Adrenal gland (tissue), 5 donors: ENCODE measurements around the gene TNS3.

ENCODE experiments used
- CTCF ChIP-seq, 6 experiments: fragments of 450-650 bp in 4 of 6; fragments of 200-600 bp in 2 of 6; sonication (generic) in 1 of 6; IDR thresholded peaks; 1 replicate in 5 of 6; 2 replicates in 1 of 6; pipeline versions ENCODE4 v1.5.1 to v1.8.0; 2016 to 2021; ENCODE audit warnings: antibody characterized with exemption in 6 of 6, mild to moderate bottlenecking in 2 of 6, moderate library complexity in 1 of 6
- POLR2A ChIP-seq, 2 donors: fragments of 450-650 bp; IDR thresholded peaks; one replicate each; pipeline ENCODE4 v1.6.1; 2017; ENCODE audit warnings: antibody characterized with exemption in 2 of 2, mild to moderate bottlenecking in 2 of 2, moderate library complexity in 1 of 2
- donor health status: DM: no; HTN: no; CAD: no.

GRCh38 chr7:47423196-47423595, 158.7 kb downstream of the TNS3 start:
- no peak for TF ChIP-seq POLR2A (IDR thresholded peaks at IDR 0.05)
- TF ChIP-seq CTCF (IDR thresholded peaks at IDR 0.05), result no peak
